ENCODE measurements around the gene GREM2. TPM values are rescaled to one million over a fixed set of nuclear protein-coding genes. Genes with fewer than 3 reads are reported as not detected.

Gene GREM2
- total and polyA plus RNA-seq, 10 of the 15 experiments (the other 5 are each of a cell fraction or from before 2014, with no cell fraction given): not detected

DNA sequence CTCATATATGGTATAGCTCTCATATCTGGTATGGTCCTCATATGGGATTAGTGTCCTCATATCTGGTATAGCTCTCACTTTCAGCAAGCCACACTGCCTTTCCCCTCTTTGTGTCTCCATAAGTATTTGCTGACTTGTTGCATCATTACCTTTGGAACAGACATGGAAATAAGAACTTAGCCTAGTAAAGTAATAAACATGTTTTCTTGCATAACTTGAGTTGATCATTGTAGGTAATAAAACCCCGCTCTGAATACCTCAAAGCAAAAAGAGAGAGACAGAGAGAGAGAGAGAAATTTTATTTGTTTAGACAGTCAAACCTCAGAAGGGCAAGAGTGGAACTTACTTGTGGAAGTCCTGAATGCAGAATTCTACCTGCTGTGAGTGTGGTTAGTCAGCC lies 170.3 kb downstream of the GREM2 start:
- intact Hi-C loops (cut with micrococcal nuclease; ENCODE audit: unreplicated experiment) (no loop called here), in situ Hi-C loops (cut with MboI) (no loop called here)
- Histone ChIP-seq H3K36me3 (ENCODE audit: control insufficient read depth in 2 of 2, insufficient read depth in 2 of 2, low read length in 1 of 2) (no peaks in the 10 kb centered on the region), H3K4me2 (ENCODE audit: control insufficient read depth, insufficient read depth) (no peak overlapping the region), H4K20me1 (ENCODE audit: control insufficient read depth, insufficient read depth) (no peaks in the 10 kb centered on the region), H3K4me3 (no peak overlapping the region), H3K9ac (ENCODE audit: control insufficient read depth, insufficient read depth, low read length) (no peak overlapping the region), H3K9me3 (replicated peaks; ENCODE audit: control insufficient read depth, insufficient read depth, low read length) (no peaks in the 10 kb centered on the region), H2AFZ (ENCODE audit: control insufficient read depth, low read depth, low read length) (no peak overlapping the region), H3K27ac (ENCODE audit: control insufficient read depth, insufficient read depth) (no peak overlapping the region), H3K4me1 (ENCODE audit: control insufficient read depth, insufficient read depth, low read length) (no peaks in the 10 kb centered on the region), H3K79me2 (ENCODE audit: control insufficient read depth, insufficient read depth, low read length) (no peaks in the 10 kb centered on the region), H3K27me3 (replicated peaks in 1 of 2; ENCODE audit: control insufficient read depth in 2 of 2, insufficient read depth in 2 of 2, low read length in 1 of 2) (no peaks in the 10 kb centered on the region)
- BruUV-seq (replicated peaks): no TSS peak
- CTCF ChIA-PET: no interaction called here
- POLR2A ChIA-PET: no interaction called here
- DNase-seq (ENCODE audit: low read depth, low spot score): no peak
- no peak for FAIRE-seq
- TF ChIP-seq POLR2AphosphoS5 (IDR thresholded peaks at IDR 0.05; ENCODE audit: low read length) (no peak), TCF7 (IDR thresholded peaks at IDR 0.05; ENCODE audit: borderline replicate concordance) (no peak), STAT3 (IDR thresholded peaks at IDR 0.05; ENCODE audit: low read depth, low read length) (no peak), SREBF2 (IDR thresholded peaks at IDR 0.05; ENCODE audit: low read length) (no peak), CBX5 (IDR thresholded peaks at IDR 0.05; ENCODE audit: low read depth) (no peak), NR2F1 (conservative IDR thresholded peaks at IDR 0.05) (no peak), ZNF622 (IDR thresholded peaks at IDR 0.05) (no peak), NFYB (IDR thresholded peaks at IDR 0.05; ENCODE audit: insufficient read depth, low read depth, low read length) (no peak), CBX3 (IDR thresholded peaks at IDR 0.05; ENCODE audit: borderline replicate concordance, low read depth) (no peak), CHD4 (IDR thresholded peaks at IDR 0.05) (no peak), MYC (IDR thresholded peaks at IDR 0.05; ENCODE audit: insufficient read depth, insufficient read length, insufficient replicate concordance, low read length, severe bottlenecking) (no peak), WRNIP1 (IDR thresholded peaks at IDR 0.05; ENCODE audit: borderline replicate concordance, low read depth, low read length) (no peak), PAX8 (IDR thresholded peaks at IDR 0.05) (no peak), RCOR1 (conservative IDR thresholded peaks at IDR 0.05; ENCODE audit: low read depth, low read length) (no peak), IKZF2 (IDR thresholded peaks at IDR 0.05) (no peak)
- TF ChIP-seq, protein P1, sequence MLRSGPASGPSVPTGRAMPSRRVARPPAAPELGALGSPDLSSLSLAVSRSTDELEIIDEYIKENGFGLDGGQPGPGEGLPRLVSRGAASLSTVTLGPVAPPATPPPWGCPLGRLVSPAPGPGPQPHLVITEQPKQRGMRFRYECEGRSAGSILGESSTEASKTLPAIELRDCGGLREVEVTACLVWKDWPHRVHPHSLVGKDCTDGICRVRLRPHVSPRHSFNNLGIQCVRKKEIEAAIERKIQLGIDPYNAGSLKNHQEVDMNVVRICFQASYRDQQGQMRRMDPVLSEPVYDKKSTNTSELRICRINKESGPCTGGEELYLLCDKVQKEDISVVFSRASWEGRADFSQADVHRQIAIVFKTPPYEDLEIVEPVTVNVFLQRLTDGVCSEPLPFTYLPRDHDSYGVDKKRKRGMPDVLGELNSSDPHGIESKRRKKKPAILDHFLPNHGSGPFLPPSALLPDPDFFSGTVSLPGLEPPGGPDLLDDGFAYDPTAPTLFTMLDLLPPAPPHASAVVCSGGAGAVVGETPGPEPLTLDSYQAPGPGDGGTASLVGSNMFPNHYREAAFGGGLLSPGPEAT (IDR thresholded peaks at IDR 0.05; ENCODE audit: low read depth): no peak
- TF ChIP-seq, protein P2, sequence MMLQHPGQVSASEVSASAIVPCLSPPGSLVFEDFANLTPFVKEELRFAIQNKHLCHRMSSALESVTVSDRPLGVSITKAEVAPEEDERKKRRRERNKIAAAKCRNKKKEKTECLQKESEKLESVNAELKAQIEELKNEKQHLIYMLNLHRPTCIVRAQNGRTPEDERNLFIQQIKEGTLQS (IDR thresholded peaks at IDR 0.05; ENCODE audit: borderline replicate concordance, extremely low read depth, low read depth, low read length): no peak
- no peak for ATAC-seq
- WGBS (ENCODE audit: insufficient coverage, insufficient replicate concordance, low lambda C conversion rate, missing lambda C conversion rate): 0% methylated on average over 1 of the region's 1 CpG
- RAD21 ChIA-PET (ENCODE audit: unreplicated experiment): no interaction called here
- SMC1A ChIA-PET (ENCODE audit: uncharacterized antibody, unreplicated experiment): no interaction called here

Small RNA genes within 50 kb of the gene (small RNA-seq; reads per million reads assigned to genes)
- not detected for gene RNU5F-8P

Measured in GM12878 (cell line).